B cell (primary cell): ENCODE data around the gene CNOT1. TPM values are rescaled to one million over a fixed set of nuclear protein-coding genes. Genes with fewer than 3 reads are reported as not detected.

Source experiments
- ATAC-seq: fragments of 200-7000 bp; cut with Tn5 transposase; one replicate; pipeline ENCODE4 v1.10.0; 2021; ENCODE audit warnings: low read depth, mild to moderate bottlenecking, moderate number of reproducible peaks, moderate library complexity
- CTCF ChIA-PET: fragments of 350-600 bp; sonication (Branson Sonifier 250); formaldehyde crosslinking; loops from one replicate; lab custom pipeline; 2021; ENCODE audit warnings: antibody characterized with exemption, inconsistent platforms; lab: Charles Lee
- POLR2A ChIA-PET: fragments of 350-600 bp; sonication (Branson Sonifier 250); formaldehyde crosslinking; loops from one replicate; lab custom pipeline; 2021; ENCODE audit warnings: antibody characterized with exemption; lab: Charles Lee
- DNase-seq: peaks from one replicate; pipeline ENCODE4 v3.0.0; 2013
- H2AFZ ChIP-seq: 2 replicates; pipeline ENCODE4 v1.6.1; 2012; ENCODE audit warnings: mild to moderate bottlenecking, low read depth, low read length; ENCODE audit not compliant: insufficient read depth, poor library complexity, severe bottlenecking
- H3K27ac ChIP-seq, 2 donors: 1 replicate in 1 of 2; 2 replicates in 1 of 2; pipeline ENCODE4 v1.5.1; 2012 to 2013; ENCODE audit warnings: low read length in 2 of 2, mild to moderate bottlenecking in 2 of 2, moderate library complexity in 1 of 2
- H3K27me3 ChIP-seq, 4 experiments: fragments of 200-600 bp in 1 of 4; sonication (generic) in 1 of 4; replicated peaks in 1 of 4; 1 replicate in 2 of 4; 2 replicates in 2 of 4; pipeline versions ENCODE4 v1.6.1 to v1.7.0; 2013 to 2016; ENCODE audit warnings: low read length in 3 of 4, mild to moderate bottlenecking in 2 of 4, mixed read lengths in 1 of 4, moderate library complexity in 1 of 4; ENCODE audit not compliant: insufficient read depth in 4 of 4, control insufficient read depth in 3 of 4; ENCODE audit errors: control extremely low read depth in 1 of 4
- H3K36me3 ChIP-seq, 2 experiments: replicated peaks in 1 of 2; 1 replicate in 1 of 2; 2 replicates in 1 of 2; pipeline versions ENCODE4 v1.6.1 to v1.7.1; 2013; ENCODE audit warnings: low read length in 1 of 2; ENCODE audit not compliant: insufficient read depth in 2 of 2, control insufficient read depth in 1 of 2; ENCODE audit errors: control extremely low read depth in 1 of 2, extremely low read depth in 1 of 2
- H3K4me1 ChIP-seq, 2 donors: fragments of 200-600 bp in 1 of 2; sonication (generic) in 1 of 2; 1 replicate in 1 of 2; 2 replicates in 1 of 2; pipeline versions ENCODE4 v1.5.1 to v1.6.1; 2013 to 2017; ENCODE audit warnings: low read length in 2 of 2; ENCODE audit not compliant: control insufficient read depth in 2 of 2, insufficient read depth in 2 of 2
- H3K4me2 ChIP-seq: replicated peaks from 2 replicates; pipeline ENCODE3; 2012; ENCODE audit warnings: mild to moderate bottlenecking, low read depth, low read length; ENCODE audit not compliant: poor library complexity, severe bottlenecking
- H3K4me3 ChIP-seq, 5 experiments: fragments of 200-600 bp in 1 of 5; sonication (generic) in 1 of 5; 1 replicate in 3 of 5; 2 replicates in 2 of 5; pipeline versions ENCODE4 v1.5.1 to v1.7.0; 2011 to 2016; ENCODE audit warnings: low read length in 4 of 5, mild to moderate bottlenecking in 4 of 5, low read depth in 2 of 5, control low read depth in 1 of 5, moderate library complexity in 1 of 5; ENCODE audit not compliant: insufficient read depth in 1 of 5; ENCODE audit errors: control extremely low read depth in 1 of 5, extremely low read depth in 1 of 5
- H3K79me2 ChIP-seq: fragments of 200-600 bp; sonication (generic); one replicate; pipeline ENCODE4 v1.6.0; 2016; ENCODE audit warnings: low read length; ENCODE audit not compliant: control insufficient read depth, insufficient read depth
- H3K9ac ChIP-seq: fragments of 200-600 bp; sonication (generic); 2 replicates; pipeline ENCODE4 v1.6.1; 2017; ENCODE audit warnings: mild to moderate bottlenecking, low read length, moderate library complexity
- H3K9me3 ChIP-seq, 3 donors: one replicate each; pipeline versions ENCODE4 v1.6.1 to v1.7.1; 2013; ENCODE audit warnings: low read length in 2 of 3; ENCODE audit not compliant: control insufficient read depth in 2 of 3, insufficient read depth in 1 of 3; ENCODE audit errors: control extremely low read depth in 1 of 3
- H4K20me1 ChIP-seq: 2 replicates; pipeline ENCODE4 v1.6.0; 2012; ENCODE audit warnings: mild to moderate bottlenecking, low read length; ENCODE audit not compliant: insufficient read depth, control insufficient read depth, poor library complexity, severe bottlenecking
- H3K27ac Mint-ChIP-seq: one replicate; pipeline ENCODE4 v1.8.0; 2021; ENCODE audit warnings: mixed read lengths
- H3K27me3 Mint-ChIP-seq: one replicate; pipeline ENCODE4 v1.8.0; 2021; ENCODE audit warnings: mixed read lengths
- H3K4me1 Mint-ChIP-seq: one replicate; pipeline ENCODE4 v1.8.0; 2021; ENCODE audit warnings: mixed read lengths
- H3K4me3 Mint-ChIP-seq: one replicate; pipeline ENCODE4 v1.8.0; 2021; ENCODE audit warnings: mixed read lengths
- H3K9me3 Mint-ChIP-seq: one replicate; pipeline ENCODE4 v1.8.0; 2022; ENCODE audit warnings: mixed read lengths; ENCODE audit not compliant: insufficient read depth
- CTCF ChIP-seq: fragments of 200-600 bp; IDR thresholded peaks from one replicate; pipeline ENCODE4 v1.8.0; 2022; ENCODE audit warnings: antibody characterized with exemption, mild to moderate bottlenecking
- EZH2 ChIP-seq: IDR thresholded peaks from 2 replicates; pipeline ENCODE4 v1.6.1; 2012; ENCODE audit warnings: borderline replicate concordance, low read depth, mild to moderate bottlenecking, moderate library complexity, low read length; ENCODE audit not compliant: insufficient read depth, poor library complexity, severe bottlenecking
- WGBS: methylation state at CpG from one replicate; pipeline ENCODE4 v1.1.5; 2013; ENCODE audit warnings: missing lambda C conversion rate; ENCODE audit not compliant: insufficient coverage; 5-methylcytosine and 5-hydroxymethylcytosine counted together
- intact Hi-C: fragments of 100-400 bp; cut with micrococcal nuclease; formaldehyde crosslinking; loops from one replicate; pipeline ENCODE4 v1.10.0; 2022
- polyA plus RNA-seq: library from polyadenylated mRNA; depleted of rRNA; stranded (reverse); fragments of >200 nt; gene quantifications from 2 replicates; pipeline ENCODE4 v1.2.3, GENCODE V29; 2012
- total RNA-seq, 2 donors: library from RNA; stranded (reverse); fragments of 120-200 nt in 1 of 2; gene quantifications; 1 replicate in 1 of 2; 2 replicates in 1 of 2; pipeline versions ENCODE4 v1.2.3 to v1.2.4, GENCODE V29; 2013 to 2022

CNOT1 gene
- total and polyA plus RNA-seq, 2 donors (not counting 1 experiment from before 2014, with no cell fraction given): 211 to 268 TPM

GRCh38 chr16:58678716-58679115, 49.1 kb upstream of the CNOT1 start:
- no peak for DNase-seq
- Mint-ChIP-seq H3K27me3 (no peaks in the 10 kb centered on the region), H3K4me3 (no peak overlapping the region), H3K4me1 (peaks cover 8% of the 10 kb centered on the region), H3K27ac (no peak overlapping the region), H3K9me3 (no peaks in the 10 kb centered on the region)
- H3K4me3 ChIP-seq: no peak overlapping the region
- H3K27ac ChIP-seq: no peak overlapping the region
- peaks cover 2% of the 10 kb centered on the region for H3K79me2 ChIP-seq
- no peaks in the 10 kb centered on the region for H4K20me1 ChIP-seq
- H3K9ac ChIP-seq: no peak overlapping the region
- POLR2A ChIA-PET: no interaction called here
- peaks cover under 1 to 4% of the 10 kb centered on the region in 2 donors for H3K4me1 ChIP-seq
- no peaks in the 10 kb centered on the region for H3K27me3 ChIP-seq
- no peak overlapping the region for H2AFZ ChIP-seq
- ATAC-seq: no peak
- intact Hi-C loops: no loop called here
- no CpG with 5 or more reads among the region's 3 CpGs for WGBS
- no peak for TF ChIP-seq EZH2
- TF ChIP-seq CTCF: no peak
- CTCF ChIA-PET: interaction anchor here (0.9 kb wide), 1 partner anchor 17 kb away, joined by 3 read pairs; no protein-coding TSS in a partner anchor
- peaks cover 0 to 5% of the 10 kb centered on the region in 2 experiments for H3K36me3 ChIP-seq
- H3K4me2 ChIP-seq: no peak overlapping the region
- no peaks in the 10 kb centered on the region for H3K9me3 ChIP-seq

DNA sequence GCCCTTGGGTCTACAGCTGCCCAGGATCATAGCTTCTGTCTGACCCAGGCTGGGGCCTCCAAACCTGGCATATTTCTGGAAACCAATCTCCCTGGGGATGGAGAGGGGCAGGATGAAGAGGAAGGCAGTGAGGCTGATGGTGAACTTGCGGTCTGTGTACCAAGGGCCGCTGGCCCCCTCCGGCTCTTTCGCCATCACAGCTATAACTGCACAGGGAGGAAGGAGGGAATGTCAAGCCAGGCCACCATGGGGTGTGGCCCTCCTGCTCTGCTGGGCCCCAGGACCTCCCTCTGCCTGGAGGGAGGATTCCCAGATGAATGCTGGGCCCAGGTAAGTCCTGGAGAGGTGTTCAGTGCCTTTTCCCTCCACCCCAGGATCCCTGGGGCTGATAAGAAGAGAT, 48.6 kb upstream of the CNOT1 start:
- ATAC-seq (no peak), DNase-seq (no peak)
- no peak overlapping the region for H2AFZ ChIP-seq
- no peak overlapping the region for H3K4me2 ChIP-seq
- POLR2A ChIA-PET: no interaction called here
- intact Hi-C loops: no loop called here
- no peak for TF ChIP-seq CTCF
- no peak for TF ChIP-seq EZH2
- H3K4me3 ChIP-seq: no peak overlapping the region
- H3K27ac ChIP-seq: no peak overlapping the region
- Mint-ChIP-seq H3K27me3 (no peaks in the 10 kb centered on the region), H3K9me3 (no peaks in the 10 kb centered on the region), H3K4me1 (peaks cover 4% of the 10 kb centered on the region), H3K27ac (no peak overlapping the region), H3K4me3 (no peak overlapping the region)
- H3K27me3 ChIP-seq: no peaks in the 10 kb centered on the region
- H4K20me1 ChIP-seq: no peaks in the 10 kb centered on the region
- peaks cover 0 to 5% of the 10 kb centered on the region in 2 experiments for H3K36me3 ChIP-seq
- H3K9ac ChIP-seq: no peak overlapping the region
- H3K79me2 ChIP-seq: no peaks in the 10 kb centered on the region
- no peaks in the 10 kb centered on the region for H3K4me1 ChIP-seq
- no peaks in the 10 kb centered on the region for H3K9me3 ChIP-seq
- CTCF ChIA-PET: interaction anchor here (0.9 kb wide), 1 partner anchor 17 kb away, joined by 3 read pairs; no protein-coding TSS in a partner anchor
- WGBS: 92% methylated on average over 4 of the region's 4 CpGs
